HG03280 (cell line): ENCODE data around the gene MINPP1.
"Not testable (repeated sequence)": the region's sequence is repeated elsewhere in the genome, so short reads cannot be mapped to it uniquely, and the experiment has no call there.

Experiments used
- ATAC-seq: cut with Tn5 transposase; IDR thresholded peaks from one replicate; pipeline ENCODE4 v1.9.1; 2021; ENCODE audit warnings: mild to moderate bottlenecking, moderate library complexity; ENCODE audit not compliant: unreplicated experiment

Gene MINPP1

DNA sequence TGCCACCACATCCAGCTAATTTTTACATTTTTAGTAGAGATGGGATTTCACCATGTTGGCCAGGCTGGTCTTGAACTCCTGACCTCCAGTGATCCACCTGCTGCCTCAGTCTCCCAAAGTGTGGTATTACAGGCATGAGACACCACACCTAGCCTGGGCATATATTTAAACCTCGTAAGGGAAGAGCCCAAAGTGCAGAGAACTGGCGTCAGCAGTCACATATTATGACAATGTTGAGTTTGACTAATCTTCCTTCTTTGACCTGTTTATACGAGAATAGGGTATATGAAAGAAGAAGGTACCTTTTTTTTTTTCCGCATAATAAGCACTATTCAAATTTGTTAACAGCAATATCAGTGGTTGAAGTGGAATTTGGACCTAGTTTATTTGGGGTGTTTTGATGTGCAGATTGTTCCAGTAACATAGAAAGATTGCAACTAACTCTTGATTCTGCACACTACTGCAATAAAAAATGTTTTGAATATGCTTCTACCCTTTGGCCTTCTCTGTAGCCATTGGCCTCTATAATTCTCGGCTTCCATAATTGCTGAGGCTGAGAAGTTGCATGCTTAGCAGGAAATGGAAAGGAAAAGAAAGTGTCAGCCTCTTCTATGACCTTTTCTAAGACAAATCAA lies 55.9 kb downstream of the MINPP1 start:
- no peak for ATAC-seq

- no peak for ATAC-seq
Measured at GRCh38 chr10:87562750-87563149, 58.1 kb downstream of the MINPP1 start.

DNA sequence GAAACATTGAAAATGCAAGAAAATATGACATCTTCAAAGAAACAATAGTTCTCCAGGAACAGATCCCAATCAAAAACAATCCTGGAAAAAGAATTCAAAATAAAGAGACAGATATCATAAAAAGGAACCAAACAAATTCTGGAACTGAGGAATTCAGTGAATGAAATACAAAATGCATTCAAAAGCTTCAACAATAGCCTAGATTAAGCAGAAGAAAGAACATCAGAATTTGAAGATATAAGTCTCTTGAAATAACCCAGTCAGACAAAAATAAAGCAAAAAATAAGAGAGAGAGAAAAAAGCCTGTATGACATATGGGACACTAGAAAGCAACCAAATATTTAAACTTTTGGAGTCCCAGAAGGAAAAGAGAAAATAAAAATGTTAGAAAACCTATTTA lies 60.3 kb downstream of the MINPP1 start:
- ATAC-seq: no peak

GRCh38 chr10:87575851-87576250 lies 71.2 kb downstream of the MINPP1 start:
- no peak for ATAC-seq

- no peak for ATAC-seq
Measured at GRCh38 chr10:87578160-87578841, 73.6 kb downstream of the MINPP1 start.

DNA sequence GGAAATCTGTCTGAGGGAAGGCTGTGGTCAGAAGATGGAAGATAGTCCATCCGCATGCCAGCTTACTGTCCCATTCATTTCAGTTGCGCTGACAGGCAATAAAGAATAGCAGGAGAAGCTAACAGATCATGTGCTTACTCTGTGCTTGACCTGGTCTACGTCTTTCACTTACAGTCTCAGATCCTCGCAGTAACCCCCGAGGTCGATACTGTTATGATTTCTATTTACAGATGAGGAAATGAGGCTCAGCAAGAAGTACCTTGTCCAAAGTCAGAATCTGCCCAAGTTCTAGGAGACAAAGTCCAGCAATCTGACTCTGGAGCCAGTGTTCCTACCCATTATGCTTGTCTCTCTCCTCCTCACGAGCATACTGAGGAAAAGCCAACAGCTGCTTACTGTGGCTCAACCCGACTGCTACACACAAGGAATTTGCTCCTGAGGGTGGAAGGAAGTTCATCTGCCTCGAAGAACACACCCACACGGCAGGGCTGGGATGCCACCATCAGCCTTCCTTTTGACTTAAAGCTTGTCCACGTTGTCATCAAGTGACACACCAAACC lies 74.2 kb downstream of the MINPP1 start:
- no peak for ATAC-seq

DNA sequence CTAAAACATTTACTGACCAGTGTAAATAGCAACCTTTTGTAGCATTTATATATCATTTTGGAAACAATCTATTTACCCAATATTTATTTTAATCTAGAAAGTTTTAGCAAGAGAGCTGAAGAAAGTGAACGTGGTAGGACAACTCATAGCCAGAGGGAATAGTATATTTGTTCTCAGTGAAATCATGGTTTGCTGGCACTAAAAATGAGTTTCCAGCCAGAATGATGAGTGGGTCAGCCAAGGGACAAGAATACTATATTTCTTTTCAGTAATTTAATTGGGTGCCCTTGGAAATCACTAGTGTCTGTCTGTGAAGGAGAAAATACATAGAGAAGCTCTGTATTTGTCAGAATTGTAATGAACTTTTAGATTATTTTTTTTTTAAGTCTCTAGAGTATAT lies 74.9 kb downstream of the MINPP1 start:
- ATAC-seq: no peak

- ATAC-seq: no peak
Measured at GRCh38 chr10:87580016-87580415, 75.3 kb downstream of the MINPP1 start.

- ATAC-seq: no peak
Measured at GRCh38 chr10:87585565-87586514, 81.1 kb downstream of the MINPP1 start.

DNA sequence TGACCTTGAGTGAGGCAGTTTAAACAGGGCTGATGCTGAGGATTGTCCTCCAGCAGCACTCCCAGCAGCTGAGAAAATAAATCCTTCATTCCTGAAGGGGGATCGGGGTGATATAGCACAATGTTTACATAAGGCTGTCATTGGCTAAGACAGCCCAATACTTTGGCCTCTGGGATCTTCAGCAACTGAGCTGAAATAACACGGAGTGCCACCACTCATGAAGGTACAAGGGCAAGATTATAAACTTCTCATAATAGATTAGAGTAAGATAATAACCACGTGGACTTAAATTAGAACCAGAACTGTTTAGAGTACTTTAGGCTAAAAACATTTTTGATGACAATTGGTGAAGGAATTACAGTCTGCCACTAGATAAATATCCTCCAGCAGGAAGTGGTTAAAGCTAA lies 85.0 kb downstream of the MINPP1 start:
- ATAC-seq: no peak

GRCh38 chr10:87590705-87591588 lies 86.3 kb downstream of the MINPP1 start:
- ATAC-seq: no peak

DNA sequence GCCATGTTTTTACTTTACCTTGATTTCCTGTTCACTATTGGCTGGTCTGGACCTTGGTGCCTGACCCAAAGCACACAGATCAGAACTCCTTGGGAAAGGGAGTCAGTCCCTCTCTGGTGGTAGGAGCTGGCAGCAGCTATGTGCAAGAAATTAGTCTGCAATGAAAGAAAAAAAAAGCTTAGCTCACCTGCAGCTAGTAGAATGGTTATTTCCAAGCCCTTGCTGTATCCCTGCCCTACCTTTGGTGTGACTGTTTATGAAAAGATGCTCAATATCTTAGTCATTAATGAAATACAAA lies 86.8 kb downstream of the MINPP1 start:
- ATAC-seq: no peak

DNA sequence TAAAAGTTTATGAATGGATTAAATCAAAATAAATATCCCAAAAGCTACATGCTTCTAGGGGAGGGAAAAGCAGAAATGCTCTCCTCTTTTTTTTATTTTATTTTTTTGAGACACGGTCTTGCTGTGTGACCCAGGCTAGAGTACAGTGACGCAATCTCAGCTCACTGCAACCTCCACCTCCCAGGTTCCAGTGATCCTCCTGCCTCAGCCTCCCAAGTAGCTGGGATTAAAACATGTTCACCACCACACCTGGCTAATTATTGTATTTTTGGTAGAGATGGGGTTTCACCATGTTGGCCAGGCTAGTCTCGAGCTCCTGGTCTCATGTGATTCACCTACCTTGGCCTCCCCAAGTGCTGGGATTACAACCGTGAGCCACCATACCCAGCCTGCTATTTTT lies 88.2 kb downstream of the MINPP1 start:
- not testable (repeated sequence) for ATAC-seq

DNA sequence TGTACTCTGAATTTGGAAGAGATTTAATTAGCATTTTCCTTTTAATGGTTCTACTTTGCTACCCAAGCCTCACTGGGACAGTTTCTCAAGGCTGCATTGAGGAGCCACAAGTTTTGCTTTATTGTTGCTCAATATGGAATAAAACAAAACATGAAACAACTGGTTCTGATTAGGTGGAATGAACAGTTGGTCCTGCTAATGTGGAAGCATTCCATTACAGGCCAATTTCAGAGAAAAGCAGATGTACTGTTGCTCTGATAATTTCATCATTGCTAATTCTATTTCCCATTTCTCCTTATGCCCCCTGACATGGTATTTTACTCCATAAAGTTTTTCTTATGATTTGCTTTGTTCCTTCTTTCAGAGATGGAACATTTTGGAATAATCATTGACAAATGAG lies 89.0 kb downstream of the MINPP1 start:
- ATAC-seq: no peak

- ATAC-seq: no peak
Measured at GRCh38 chr10:87594181-87594580, 89.5 kb downstream of the MINPP1 start.

- ATAC-seq: no peak
Measured at GRCh38 chr10:87594864-87595263, 90.2 kb downstream of the MINPP1 start.

DNA sequence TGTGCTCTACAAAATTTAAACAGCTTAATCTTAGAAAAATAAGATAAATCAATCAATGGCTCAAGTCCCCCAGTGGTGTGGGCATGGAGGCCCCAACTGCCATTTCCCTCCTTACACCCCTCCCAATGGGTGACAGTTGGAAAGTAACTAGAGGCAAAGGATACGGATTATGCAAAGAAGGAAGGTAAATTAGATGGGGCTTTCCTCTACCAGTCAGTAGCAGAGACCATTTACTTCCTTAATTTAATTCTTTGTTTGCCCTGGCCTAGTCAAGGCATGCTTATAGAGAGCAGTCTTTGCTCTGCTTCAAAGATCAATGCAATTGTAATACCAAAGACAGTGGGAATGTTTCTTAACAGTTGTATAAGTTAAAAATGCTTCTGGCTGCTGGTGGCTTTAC lies 91.7 kb downstream of the MINPP1 start:
- no peak for ATAC-seq

GRCh38 chr10:87598700-87599099 lies 94.0 kb downstream of the MINPP1 start:
- no peak for ATAC-seq

- no peak for ATAC-seq
Measured at GRCh38 chr10:87600581-87600980, 95.9 kb downstream of the MINPP1 start.
